Measurements from ENCODE around the gene DNAJA3.
"Not testable (repeated sequence)": the region's sequence is repeated elsewhere in the genome, so short reads cannot be mapped to it uniquely, and the experiment has no call there.

DNAJA3 gene

DNA sequence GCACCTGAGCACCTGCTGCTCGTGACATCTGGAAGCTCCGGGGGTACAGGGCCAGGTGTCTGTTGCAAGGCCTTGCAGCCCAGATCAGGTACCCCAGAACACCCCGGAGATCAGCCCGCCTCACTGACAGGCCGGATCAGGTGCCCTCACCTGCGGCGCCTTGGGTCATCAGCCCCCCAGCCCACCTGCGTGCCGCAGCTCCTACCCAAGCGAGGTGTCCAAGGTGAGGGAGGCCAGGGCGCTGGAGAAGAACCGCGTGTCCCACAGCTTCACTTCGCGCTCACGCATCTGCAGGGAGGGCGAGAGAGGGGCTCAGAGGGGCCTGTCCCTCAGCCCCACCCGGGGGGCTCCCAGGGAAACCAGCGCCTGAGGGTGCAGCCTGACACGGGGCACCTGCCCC is 37.9 kb upstream of the DNAJA3 start:
- DNase-seq (ENCODE audit: low spot score): no peak

DNA sequence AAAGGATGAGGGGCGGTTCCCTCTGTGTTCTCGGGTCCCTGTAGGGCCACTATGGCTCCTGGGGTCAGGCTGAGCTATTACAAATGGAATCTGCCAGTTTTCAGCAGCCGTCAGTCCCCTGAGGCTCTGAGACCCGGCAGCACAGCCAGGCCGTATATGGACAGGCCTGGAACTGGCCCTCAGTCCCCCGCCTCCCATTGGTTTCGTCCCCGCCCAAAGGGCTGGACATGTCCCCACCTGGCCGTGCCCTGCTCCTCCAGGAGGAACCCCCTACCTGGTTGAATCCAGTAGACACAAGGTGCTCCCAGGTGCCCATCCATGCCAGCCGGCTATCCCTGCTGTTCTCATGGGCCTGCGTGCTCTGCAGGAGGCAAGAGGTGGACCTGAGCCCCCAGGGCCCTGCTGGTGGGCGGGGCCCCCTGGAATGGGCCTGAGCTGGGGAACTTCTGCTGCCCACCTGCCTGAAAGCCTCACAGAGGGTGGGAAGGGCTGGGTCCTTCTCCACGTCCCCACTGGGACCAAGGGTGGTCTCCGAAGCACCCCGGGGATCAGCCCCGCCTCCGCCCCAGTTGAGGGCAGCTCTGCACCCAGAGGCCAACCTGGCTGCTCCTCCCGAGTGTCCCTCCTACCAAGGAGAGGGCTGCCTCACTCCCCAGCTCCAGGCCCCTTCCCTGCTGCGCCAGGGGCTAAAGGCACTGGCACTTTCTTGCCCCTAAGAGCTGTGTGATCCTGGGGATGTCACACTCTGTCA is 37.2 kb upstream of the DNAJA3 start:
- DNase-seq (ENCODE audit: low spot score): no peak

DNA sequence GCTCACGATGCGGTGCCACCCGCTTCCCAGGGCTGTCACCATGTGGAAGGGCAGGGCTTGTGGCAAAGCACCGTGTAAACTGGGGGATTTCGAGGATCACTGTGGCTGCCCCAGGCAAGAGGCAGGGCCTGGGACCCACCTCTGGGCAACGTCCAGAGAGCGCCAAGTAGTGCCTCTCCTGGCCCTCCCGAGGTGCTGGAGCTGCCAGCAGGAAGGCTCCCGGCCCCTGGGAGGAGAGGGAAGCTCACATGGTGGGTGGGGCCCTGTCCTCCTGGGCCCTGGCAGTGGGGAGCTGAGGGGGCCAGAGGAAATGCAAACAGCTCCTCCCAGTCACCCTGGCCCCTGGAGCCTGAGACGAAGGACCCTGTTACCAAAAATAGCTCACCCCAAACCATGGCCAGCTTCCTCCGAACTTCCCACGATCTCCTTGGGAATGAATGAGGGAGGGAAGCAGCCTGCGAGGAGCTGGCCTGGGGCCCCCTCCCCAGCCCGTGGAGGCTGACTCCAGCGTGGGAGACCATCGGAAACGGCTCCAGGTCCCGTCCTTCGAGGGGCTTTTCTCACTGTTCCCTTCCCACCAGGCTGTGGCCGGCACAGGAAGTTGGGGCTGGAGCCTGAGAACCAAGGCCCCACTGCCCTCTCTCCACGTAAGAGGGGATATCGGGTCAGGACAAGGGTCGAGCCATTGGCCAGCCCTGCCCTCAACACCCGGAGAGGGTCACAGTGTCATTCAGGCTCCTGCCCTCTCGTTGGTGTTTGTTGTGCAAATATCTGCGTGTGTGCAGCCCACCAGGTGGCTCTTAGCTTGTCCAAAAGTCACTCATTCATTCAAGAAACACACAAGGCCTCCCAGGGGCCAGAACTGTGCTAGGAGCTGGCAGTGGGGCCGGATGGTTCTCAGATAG is 36.4 kb upstream of the DNAJA3 start:
- no peak for DNase-seq (ENCODE audit: low spot score)

DNA sequence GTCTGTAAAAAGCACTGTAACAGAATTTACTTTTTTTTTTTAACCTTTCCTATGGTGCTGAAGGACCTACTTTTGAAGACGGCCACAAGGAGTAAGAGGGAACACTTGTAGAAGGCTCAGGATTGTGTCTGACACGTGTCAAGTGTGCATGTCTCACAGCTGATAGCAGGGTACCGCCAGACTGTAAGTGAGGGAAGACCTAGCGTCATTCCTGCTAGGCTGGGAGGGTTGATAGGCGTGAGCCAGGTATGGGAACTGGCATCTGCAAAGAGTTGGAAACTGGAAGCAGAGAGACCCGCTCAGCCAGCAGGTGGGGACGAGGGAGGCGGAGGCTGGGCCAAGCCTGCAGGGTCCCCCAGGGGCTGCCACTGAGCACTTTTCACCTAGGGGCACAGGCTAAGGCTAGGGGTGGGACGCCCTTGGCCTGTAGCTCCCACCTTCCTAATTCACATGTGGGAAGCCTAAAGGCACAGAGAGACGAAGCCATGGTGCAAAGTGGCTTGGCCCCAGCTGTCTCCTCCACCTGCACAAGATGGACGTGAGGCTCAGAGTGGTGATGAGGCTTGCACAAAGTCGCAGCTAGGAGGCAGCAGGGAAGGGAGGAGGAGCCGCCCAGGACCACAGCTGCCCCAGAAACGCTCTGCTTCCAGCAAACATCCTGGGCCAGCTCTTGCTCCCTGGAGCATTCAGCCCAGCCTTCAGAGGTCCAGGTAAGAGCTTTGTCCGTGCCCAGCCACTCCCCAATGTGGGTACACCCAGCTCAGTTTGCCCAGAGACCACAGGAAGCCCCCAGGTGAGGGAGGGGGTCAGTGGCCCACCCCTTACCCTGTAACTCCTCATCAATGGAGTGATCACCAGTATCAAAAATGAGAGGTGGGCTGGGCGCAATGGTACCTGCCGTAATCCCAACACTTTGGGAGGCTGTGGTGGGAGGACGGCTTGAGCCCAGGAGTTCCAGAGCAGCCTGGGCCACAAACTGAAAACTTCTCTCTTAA is 35.1 kb upstream of the DNAJA3 start:
- no peak for DNase-seq (ENCODE audit: low spot score)

DNA sequence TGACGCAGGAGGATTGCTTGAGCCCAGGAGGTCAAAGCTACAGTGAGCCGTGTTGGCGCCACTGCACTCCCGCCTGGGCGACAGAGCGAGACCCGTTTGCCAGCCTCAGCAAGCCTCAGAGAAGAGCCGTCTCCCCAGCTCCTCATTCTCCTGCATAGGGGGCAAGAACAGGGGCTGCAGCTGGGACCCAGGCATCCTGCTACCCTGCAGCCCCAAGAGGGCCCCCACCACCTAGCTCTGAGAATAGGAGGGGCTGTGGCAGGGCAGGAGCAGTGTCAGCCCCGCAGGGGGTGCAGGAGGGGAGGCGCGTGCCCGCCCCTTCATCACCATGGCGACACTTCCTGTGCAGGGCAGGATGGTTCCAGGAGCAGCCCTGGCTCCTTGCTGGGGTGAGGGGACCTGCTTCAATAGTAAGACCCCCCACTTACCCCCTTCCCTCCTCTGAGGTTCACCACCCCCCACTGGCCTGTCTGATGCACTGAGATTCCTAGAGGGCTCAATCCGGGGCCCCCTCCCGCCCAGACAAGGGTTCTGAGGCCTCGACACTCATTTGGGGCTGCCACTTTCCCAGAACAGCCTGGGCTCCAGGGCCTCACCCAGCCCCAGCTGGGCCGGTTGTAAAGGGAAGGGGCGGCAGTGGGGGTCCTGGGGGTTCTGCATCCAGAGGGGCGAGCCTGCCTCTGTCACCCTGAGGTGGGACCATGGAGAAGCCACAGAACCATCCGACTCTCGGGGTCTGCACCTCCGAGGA is 33.9 kb upstream of the DNAJA3 start:
- DNase-seq (ENCODE audit: low spot score): no peak

DNA sequence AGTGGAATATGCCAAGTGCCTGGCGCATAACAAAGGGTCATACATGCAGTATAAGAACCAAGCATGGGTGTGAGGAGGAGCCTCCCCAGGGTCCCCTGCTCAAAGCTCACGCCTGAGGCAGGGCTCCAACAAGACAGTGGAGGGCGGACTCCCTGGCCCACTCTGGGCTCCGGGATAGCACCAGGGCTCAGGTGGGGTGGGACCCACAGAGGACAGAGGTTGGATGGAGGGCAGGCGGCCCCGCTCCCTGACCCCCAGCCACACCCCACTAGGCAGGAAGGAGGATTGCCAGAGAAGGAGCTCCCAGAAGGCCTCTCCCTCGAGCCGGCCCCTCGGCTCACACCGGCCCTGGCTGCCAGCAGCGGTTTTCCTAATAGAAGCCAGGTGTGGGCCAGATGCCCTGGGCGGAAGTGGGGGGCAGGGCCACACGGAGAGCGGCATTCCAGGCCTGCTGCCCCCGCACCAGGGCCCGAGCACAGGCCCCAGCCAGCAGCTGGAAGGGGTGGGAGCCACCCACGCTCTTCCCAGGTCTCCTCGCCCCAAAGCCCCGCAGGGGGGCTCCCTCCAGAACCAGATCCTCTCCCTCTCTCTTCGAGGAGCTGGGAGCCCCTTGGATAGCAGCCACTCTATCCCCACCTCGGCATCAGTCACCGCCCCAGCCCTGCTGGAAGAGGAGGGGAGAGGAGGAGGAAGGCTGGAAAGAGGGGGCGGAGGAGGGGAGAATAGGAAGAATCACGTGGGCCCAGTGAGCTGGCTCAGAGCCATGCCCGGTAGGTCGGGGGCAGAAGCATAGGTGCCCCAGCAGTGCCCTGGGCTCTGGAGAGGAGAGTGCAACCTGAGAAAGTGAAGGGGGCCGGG is 33.1 kb upstream of the DNAJA3 start:
- DNase-seq (ENCODE audit: low spot score): no peak

DNA sequence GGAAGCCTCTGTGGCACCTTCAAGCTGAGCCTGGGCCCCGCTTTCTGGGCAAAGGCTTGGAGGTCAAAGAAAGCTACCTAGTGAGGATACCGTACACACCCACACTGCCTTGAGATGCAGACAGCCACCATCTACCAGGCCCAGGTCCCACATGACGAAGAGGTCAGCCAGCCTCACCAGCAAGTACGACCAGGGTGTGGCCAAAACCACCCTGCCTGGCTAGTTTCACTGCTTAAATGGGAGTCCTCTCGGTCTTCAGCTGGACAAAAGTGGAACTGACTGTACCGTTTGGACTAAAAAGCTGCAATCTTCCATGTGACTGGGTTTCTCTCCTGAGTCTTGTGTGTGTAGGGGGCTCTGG is 32.4 kb upstream of the DNAJA3 start:
- no peak for DNase-seq (ENCODE audit: low spot score)

DNA sequence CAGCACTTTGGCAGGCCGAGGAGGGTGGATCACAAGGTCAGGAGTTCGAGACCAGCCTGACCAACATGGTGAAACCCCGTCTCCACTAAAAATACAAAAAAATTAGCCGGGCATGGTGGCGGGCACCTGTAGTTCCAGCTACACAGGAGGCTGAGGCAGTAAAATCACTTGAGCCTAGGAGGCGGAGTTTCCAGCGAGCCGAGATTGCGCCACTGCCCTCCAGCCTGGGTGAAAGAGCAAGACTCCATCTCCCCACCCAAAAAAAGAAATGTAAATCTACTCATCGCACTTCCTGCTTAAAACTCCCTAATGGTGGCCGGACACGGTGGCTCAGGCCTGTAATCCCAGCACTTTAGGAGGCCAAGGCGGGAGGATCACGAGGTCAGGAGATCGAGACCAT is 31.8 kb upstream of the DNAJA3 start:
- DNase-seq (ENCODE audit: low spot score): not testable (repeated sequence)

DNA sequence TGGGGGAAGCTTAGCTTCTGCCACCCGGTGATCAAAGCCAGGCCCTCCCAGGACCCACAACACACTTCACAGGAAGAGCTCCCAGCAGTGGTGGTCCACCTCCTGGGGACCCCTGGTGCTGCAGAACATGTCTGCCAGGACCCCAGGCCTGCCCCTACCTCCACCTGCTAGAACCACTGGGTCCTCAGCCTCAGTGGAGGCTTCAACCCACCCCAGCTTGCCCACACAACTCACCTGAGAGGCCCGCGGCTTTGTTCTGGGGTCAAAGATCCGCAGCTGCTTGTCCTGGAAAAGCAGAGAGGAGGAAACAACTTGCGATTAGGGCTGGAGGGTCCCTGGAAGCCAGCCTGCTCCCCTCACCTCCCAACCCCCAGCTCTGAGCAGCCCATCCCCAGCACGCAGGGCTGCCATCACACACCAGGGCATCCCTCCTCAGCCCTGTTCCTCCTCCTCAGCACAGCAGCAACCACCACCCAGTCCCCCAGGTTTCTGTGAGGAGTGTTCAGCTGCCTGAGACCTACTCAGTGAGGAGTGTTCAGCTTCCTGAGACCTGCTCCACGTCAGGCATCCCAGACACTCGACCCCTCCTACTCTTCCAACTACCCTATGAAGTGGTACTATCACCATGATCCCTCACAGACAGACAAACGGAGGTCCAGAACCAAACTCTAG is 30.5 kb upstream of the DNAJA3 start:
- DNase-seq (ENCODE audit: low spot score): no peak

- no peak for DNase-seq (ENCODE audit: low spot score)
Measured at GRCh38 chr16:4399001-4399730, 26.5 kb upstream of the DNAJA3 start.

DNA sequence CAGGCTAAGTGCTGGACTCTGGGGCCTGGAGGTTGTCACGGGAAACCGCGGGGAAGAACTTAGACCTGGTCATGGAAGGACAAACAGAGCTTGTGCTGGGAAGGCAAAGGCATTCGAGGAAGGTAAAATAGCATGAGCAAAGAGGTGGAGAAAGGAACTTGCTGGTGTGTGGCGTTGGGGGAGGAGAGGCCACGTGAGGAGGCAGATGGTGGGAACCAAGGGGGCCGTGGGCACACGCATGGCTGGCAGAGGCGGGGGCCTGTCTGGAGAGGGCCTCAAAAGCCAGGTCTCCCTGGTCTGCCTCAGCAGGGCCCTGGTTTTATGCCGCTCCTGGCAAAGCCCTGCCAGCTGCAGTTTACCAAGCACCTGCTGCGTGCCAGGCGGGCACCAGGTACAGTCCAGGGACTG is 24.6 kb upstream of the DNAJA3 start:
- DNase-seq (ENCODE audit: low spot score): no peak

DNA sequence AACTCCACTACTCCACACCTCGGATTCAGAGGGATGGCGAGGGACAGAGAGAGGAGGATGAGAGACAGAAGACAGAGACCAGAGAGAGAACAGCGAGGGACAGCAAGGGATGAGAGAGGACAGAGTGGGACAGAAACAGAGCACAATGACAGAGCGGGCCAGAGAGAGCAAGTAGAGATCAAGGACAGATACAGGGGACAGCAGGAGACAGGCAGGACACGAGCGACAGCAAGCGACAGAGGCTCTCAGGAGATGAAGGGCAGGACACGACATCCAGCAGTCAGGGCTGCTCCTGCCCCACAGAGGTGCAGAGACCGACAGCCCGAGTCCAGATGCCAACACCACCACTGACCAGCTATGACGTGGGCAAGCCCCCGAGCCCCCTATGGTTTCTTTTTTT is 24.2 kb upstream of the DNAJA3 start:
- no peak for DNase-seq (ENCODE audit: low spot score)

DNA sequence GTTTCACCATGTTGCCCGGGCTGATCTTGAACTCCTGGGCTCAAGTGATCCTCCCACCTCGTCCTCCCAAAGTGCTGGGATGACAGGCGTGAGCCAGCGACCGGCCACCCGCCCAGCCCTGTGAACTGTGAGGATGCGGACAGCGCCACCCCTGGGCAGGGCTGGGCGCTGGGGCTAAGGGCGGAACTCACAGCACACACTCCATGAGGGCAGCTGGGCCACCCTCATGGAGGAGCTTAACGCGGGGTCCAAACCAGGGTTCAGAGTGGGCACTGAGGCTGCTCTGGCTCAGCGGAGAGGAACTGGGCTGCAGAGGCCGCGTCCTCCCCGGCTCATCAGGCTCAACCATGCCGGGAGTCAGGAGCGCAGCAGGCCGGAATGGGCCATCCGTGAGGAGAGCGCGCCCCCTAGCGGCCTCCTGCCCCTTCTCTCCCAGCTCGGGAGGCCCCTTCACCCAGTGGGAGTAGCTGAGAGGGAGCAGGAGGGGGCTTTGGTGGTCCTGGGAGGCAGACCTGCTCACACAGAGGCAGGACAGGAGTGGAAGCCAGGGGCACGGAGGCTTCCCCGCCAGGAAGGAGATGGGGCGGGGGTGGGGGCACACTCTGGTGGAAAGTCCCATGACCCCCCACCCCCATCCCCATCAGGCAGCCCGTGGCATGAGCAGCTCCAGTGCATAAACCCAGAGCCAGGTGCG is 23.1 kb upstream of the DNAJA3 start:
- peak; percentile 55 for DNase-seq (ENCODE audit: low spot score)

GRCh38 chr16:4403133-4403949 is 22.3 kb upstream of the DNAJA3 start:
- DNase-seq (ENCODE audit: low spot score): no peak

- DNase-seq (ENCODE audit: low spot score): no peak
Measured at GRCh38 chr16:4404247-4404966, 21.3 kb upstream of the DNAJA3 start.

- DNase-seq (ENCODE audit: low spot score): no peak
Measured at GRCh38 chr16:4404967-4405696, 20.5 kb upstream of the DNAJA3 start.
